Fibroblast of pulmonary artery (primary cell): ENCODE data around the gene EPB42.

ENCODE experiments used
- DNase-seq: peaks from one replicate; pipeline ENCODE4 v3.0.0-alpha.2; 2010; ENCODE audit warnings: low read depth
- H3K4me3 ChIP-seq: replicated peaks from 2 replicates; pipeline ENCODE4 v1.5.1; 2011; ENCODE audit warnings: low read depth, mild to moderate bottlenecking, control low read depth, low read length, moderate library complexity
- CTCF ChIP-seq: IDR thresholded peaks from 2 replicates; pipeline ENCODE4 v1.5.1; 2011; ENCODE audit warnings: mild to moderate bottlenecking, control low read depth, low read length, inconsistent platforms; ENCODE audit errors: missing control alignments

The EPB42 gene

GRCh38 chr15:43251185-43251870 is 30.5 kb upstream of the EPB42 start:
- no peak for DNase-seq
- no peak for TF ChIP-seq CTCF
- no peak overlapping the region for H3K4me3 ChIP-seq

- TF ChIP-seq CTCF: no peak
- no peak for DNase-seq
- H3K4me3 ChIP-seq: no peak overlapping the region
Measured at GRCh38 chr15:43250785-43251184, 30.0 kb upstream of the EPB42 start.

- TF ChIP-seq CTCF: no peak
- H3K4me3 ChIP-seq: no peak overlapping the region
- DNase-seq: peak; percentile 52
Measured at GRCh38 chr15:43249699-43250203, 28.9 kb upstream of the EPB42 start.

- no peak for DNase-seq
- no peak overlapping the region for H3K4me3 ChIP-seq
- no peak for TF ChIP-seq CTCF
Measured at GRCh38 chr15:43249236-43249635, 28.4 kb upstream of the EPB42 start.

- no peak for TF ChIP-seq CTCF
- H3K4me3 ChIP-seq: no peak overlapping the region
- DNase-seq: no peak
Measured at GRCh38 chr15:43246261-43246774, 25.5 kb upstream of the EPB42 start.

- no peak for TF ChIP-seq CTCF
- no peak overlapping the region for H3K4me3 ChIP-seq
- no peak for DNase-seq
Measured at GRCh38 chr15:43244092-43244491, 23.3 kb upstream of the EPB42 start.

GRCh38 chr15:43243020-43243645 is 22.3 kb upstream of the EPB42 start:
- DNase-seq: no peak
- no peak for TF ChIP-seq CTCF
- no peak overlapping the region for H3K4me3 ChIP-seq
